Bronchial epithelial cell (primary cell): Measurements from ENCODE around the gene POLR3G. TPM values are rescaled to one million over a fixed set of nuclear protein-coding genes. Genes with fewer than 3 reads are reported as not detected.

Experiments
- DNase-seq: peaks from one replicate; pipeline ENCODE4 v3.0.0-alpha.2; 2010; ENCODE audit warnings: low read depth
- FAIRE-seq: peaks from 2 replicates; lab custom pipeline; 2011; peaks lifted over from hg19 to GRCh38; lab: Jason Lieb, UNC
- H3K27me3 ChIP-seq: 2 replicates; pipeline ENCODE4 v1.5.1; 2011; ENCODE audit warnings: low read length; ENCODE audit not compliant: control insufficient read depth, insufficient read depth
- H3K36me3 ChIP-seq: 2 replicates; pipeline ENCODE4 v1.5.1; 2011; ENCODE audit warnings: low read length; ENCODE audit not compliant: control insufficient read depth, insufficient read depth
- H3K4me3 ChIP-seq: 2 replicates; pipeline ENCODE4 v1.5.1; 2011; ENCODE audit warnings: mild to moderate bottlenecking, low read depth, low read length, control low read depth
- CTCF ChIP-seq: IDR thresholded peaks from 2 replicates; pipeline ENCODE4 v1.5.1; 2011; ENCODE audit warnings: mild to moderate bottlenecking, moderate library complexity, low read length, control low read depth, inconsistent platforms; ENCODE audit not compliant: insufficient read depth, severe bottlenecking
- total RNA-seq: library from RNA; depleted of rRNA; stranded (reverse); fragments of >200 nt; gene quantifications from 2 replicates; pipeline ENCODE4 v1.2.1, GENCODE V29; 2014

Gene POLR3G
- total RNA-seq, 1 donor from 2014 or later: 7.9 TPM

GRCh38 chr5:90528601-90529193, 54.0 kb downstream of the POLR3G start:
- no peak for TF ChIP-seq CTCF
- peak; percentile 31 for DNase-seq
- H3K4me3 ChIP-seq: peak overlapping the region; percentile 79
- peaks cover 5% of the 10 kb centered on the region for H3K27me3 ChIP-seq
- no peak for FAIRE-seq
- no peaks in the 10 kb centered on the region for H3K36me3 ChIP-seq

- no peak for TF ChIP-seq CTCF
- DNase-seq (peak; percentile 86), FAIRE-seq (no peak)
- Histone ChIP-seq H3K27me3 (peaks cover 5% of the 10 kb centered on the region), H3K4me3 (peak within 1 kb of the TSS; percentile 79), H3K36me3 (no peaks in the 10 kb centered on the region)
These were observed 54.7 kb downstream of the POLR3G start, which contains the start of gene LYSMD3 for GRCh38 chr5:90529194-90529938. TSS of gene LYSMD3 (minus strand) at chr5:90529584. CDS start at chr5:90525289, 4,295 bp downstream.

- peak; percentile 81 for DNase-seq
These were observed 55.4 kb downstream of the POLR3G start for GRCh38 chr5:90529939-90530677.

GRCh38 chr5:90530736-90531487, 56.2 kb downstream of the POLR3G start:
- TF ChIP-seq CTCF: no peak
- FAIRE-seq: no peak

More at GRCh38 chr5:90529939-90530677, 55.4 kb downstream of the POLR3G start:
- no peak for FAIRE-seq
- Histone ChIP-seq H3K4me3 (peak overlapping the region; percentile 79), H3K36me3 (no peaks in the 10 kb centered on the region), H3K27me3 (peaks cover 5% of the 10 kb centered on the region)
- TF ChIP-seq CTCF: peak; percentile 61

GRCh38 chr5:90533794-90534193, 59.1 kb downstream of the POLR3G start:
- no peaks in the 10 kb centered on the region for H3K36me3 ChIP-seq
- peaks cover 5% of the 10 kb centered on the region for H3K27me3 ChIP-seq
- FAIRE-seq (no peak), DNase-seq (no peak)
- no peak for TF ChIP-seq CTCF
- no peak overlapping the region for H3K4me3 ChIP-seq

More at GRCh38 chr5:90530736-90531487, 56.2 kb downstream of the POLR3G start:
- Histone ChIP-seq H3K4me3 (no peak overlapping the region), H3K36me3 (no peaks in the 10 kb centered on the region), H3K27me3 (peaks cover 5% of the 10 kb centered on the region)
- DNase-seq: no peak
